ENCODE data around the gene PPM1H.

DNA sequence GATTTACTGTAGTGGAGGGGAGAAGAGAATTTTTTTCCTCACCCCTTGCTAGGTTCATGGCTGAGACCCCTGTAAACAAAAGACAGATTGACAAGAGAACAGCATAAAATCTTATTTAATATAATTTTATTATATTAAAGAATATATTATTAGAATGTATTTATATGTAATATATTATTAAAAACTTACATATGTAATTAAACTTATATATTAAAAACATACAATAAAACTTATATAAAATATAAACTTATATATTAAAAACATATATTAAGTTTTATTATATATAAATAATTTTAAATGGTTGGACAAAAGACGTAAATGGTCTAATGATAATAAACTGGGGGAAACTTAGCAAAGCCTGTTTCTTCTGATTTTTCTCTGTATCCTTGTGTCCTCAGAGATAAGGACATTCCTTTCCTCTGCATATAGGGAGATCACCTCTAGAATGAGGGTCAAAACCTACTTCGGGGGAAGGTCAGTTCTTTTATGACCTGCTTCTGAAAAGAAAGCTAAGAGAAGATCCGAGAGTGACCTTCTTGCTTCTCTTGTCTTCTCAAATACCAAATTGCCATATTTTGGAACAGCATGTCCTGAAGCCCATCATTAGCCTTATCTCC lies 8.9 kb upstream of the PPM1H start:
- TF ChIP-seq, protein P1, sequence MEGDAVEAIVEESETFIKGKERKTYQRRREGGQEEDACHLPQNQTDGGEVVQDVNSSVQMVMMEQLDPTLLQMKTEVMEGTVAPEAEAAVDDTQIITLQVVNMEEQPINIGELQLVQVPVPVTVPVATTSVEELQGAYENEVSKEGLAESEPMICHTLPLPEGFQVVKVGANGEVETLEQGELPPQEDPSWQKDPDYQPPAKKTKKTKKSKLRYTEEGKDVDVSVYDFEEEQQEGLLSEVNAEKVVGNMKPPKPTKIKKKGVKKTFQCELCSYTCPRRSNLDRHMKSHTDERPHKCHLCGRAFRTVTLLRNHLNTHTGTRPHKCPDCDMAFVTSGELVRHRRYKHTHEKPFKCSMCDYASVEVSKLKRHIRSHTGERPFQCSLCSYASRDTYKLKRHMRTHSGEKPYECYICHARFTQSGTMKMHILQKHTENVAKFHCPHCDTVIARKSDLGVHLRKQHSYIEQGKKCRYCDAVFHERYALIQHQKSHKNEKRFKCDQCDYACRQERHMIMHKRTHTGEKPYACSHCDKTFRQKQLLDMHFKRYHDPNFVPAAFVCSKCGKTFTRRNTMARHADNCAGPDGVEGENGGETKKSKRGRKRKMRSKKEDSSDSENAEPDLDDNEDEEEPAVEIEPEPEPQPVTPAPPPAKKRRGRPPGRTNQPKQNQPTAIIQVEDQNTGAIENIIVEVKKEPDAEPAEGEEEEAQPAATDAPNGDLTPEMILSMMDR (IDR thresholded peaks at IDR 0.05): no peak
- TF ChIP-seq EP300 (IDR thresholded peaks at IDR 0.05) (no peak), POLR2A (IDR thresholded peaks at IDR 0.05) (no peak), POLR2AphosphoS5 (IDR thresholded peaks at IDR 0.05) (no peak)

Data from stomach (tissue), 4 donors.